HS-27A (cell line): ENCODE data around the gene MIS18A.
"Not testable (repeated sequence)": the region's sequence is repeated elsewhere in the genome, so short reads cannot be mapped to it uniquely, and the experiment has no call there.

Source experiments
- DNase-seq: peaks from one replicate; pipeline ENCODE4 v3.0.0-alpha.2; 2012; ENCODE audit warnings: low read depth, missing footprints

MIS18A gene, protein sequence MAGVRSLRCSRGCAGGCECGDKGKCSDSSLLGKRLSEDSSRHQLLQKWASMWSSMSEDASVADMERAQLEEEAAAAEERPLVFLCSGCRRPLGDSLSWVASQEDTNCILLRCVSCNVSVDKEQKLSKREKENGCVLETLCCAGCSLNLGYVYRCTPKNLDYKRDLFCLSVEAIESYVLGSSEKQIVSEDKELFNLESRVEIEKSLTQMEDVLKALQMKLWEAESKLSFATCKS

DNA sequence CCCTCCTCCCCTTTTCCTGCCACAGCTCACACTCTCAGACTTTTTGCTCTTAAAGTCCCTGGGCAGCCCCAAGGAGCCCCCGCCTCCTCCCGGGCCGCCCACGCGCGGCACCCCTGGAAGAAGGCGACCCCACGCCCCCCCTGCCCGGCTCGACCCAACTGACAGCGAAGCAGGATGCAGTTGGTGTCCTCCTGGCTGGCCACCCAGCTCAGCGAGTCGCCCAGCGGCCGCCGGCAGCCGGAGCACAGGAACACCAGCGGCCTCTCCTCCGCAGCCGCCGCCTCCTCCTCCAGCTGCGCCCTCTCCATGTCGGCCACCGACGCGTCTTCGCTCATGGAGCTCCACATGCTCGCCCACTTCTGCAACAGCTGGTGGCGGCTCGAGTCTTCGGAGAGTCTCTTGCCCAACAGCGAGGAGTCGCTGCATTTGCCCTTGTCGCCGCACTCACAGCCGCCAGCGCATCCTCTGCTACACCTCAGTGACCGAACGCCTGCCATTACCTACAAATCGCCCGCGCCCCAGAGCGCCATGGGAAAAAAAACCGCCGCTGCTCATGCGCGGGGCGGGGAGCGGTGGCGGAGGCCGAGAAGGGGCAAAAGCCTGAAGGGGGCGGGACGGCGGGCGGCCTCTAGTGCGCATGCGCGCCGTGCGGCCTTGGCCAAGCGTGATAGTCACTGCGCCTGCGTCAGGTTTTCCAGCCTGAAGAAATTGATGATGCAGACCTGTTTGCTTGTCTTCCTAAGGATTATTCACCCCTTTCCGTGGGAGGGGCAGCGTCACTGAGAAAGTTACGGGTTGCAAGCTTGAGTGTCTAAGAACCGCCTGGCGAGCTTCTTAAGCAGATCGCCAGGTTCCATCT is at the start of gene MIS18A:
MIS18A (minus strand) TSS at position 532 of the 859 bp plus-strand sequence; CDS start at position 497, 35 bp downstream.
- DNase-seq, result peak; percentile 83

DNA sequence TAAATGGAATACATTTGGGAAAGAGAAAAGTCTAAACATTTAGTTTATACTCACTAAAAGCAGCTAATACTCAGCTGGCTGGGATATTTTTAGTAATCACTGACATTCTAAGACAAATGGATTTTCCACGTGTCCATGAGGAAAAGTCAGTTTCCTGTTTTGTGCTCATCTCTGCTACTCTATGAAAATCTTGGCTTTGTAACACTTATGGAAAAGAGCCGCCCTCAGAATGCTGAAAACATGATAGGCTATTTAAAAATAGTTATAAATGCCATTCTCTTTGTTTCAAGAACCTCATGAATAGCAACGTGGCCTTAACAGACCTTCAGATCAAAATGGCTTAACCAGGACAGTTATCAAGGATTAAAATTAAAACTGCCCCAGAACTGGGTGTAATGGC is 49.7 kb upstream of the MIS18A start:
- DNase-seq, result no peak

DNA sequence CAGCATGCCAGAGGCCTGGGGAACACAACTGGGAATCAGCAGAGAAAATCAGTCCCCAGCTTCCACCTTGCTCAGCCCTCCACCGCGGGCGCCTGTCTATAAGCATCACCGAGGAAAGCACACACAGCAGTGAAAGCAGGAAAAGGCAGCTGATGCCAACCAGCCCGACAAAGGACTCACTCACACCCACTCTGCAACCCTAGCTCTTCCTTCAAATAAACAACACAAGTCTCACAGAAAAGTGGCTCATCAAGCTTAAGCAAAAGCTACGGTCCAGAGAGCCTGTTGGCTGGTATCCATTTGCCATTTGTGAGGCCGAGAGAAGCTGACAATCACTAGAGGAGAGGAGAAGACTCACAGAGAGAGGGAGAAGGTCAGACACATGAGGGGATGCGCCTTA is 46.9 kb upstream of the MIS18A start:
- no peak for DNase-seq

DNA sequence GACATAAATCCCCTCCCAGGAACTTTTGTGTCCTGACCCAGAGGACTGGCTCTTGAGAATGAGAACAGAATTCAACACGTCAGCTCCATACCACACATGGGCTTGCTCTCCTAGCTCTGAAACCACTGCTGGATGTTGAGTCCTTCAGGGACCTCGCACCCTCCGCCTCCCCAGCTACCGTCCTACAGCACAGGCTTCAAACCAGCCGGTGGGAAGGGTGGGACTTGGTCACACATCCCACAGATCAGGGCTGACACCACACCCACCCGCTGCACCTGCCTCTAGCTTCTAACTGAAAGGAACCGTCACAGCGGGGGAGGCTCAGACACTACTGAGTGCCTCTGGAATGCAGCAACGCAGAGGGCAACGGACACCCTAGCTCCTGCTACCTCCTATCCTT is 43.8 kb upstream of the MIS18A start:
- no peak for DNase-seq

DNA sequence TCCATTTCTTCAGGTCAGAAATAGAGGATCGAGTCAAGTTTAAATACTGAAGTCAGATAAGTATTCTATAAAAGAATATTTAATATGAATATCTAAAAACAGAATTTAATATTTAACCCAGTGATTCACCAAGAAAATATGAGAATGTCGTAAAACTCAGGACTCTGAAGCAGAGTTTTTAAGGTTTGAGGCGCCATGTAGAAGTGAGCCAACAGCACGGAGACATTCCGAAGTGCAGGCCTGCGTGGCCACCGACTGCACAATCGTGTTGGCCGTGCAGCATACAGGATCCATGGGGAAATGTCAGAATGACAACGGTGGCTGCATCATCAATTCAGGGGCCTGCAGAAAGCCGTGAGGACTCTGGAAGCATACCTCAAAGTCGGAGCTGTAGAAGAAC is 43.3 kb upstream of the MIS18A start:
- DNase-seq, result no peak

DNA sequence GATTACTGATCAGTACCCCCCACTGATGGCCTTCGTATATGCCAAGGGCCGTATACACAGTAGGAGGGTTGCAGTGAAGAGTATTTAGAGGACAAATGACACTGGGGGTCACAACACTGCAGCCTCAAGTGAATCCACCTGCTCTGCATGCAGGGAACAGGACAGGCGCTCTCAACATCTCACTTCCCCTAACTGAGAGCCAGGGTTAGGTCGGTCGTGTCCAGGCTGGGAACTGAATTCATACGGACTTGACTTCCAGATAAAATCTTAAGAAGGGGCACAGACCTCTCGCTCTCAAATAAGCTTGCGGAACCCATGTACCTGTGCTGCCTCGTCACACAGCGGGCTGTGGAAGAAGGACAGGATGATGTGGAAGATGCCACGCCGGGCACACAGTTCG is 42.6 kb upstream of the MIS18A start:
- DNase-seq, result no peak

DNA sequence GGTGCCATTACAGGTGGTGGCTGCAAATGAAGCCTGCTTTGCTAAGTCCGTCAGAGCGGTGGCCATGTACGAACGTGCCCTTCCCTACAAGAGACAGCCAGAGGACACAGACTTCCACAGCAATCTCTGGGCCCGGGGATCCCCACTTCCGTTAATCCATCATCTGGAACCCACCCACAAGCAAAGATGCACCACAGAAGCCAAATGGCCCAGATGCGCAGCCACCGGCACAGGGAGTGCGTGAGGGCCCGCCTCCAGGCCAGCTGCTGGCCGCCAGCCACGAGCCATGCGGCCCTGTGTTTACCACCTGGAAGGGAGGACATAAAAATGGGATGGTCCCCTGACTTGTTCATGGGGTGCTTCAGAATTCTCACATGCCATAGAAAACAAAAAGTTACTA is 41.9 kb upstream of the MIS18A start:
- no peak for DNase-seq

DNA sequence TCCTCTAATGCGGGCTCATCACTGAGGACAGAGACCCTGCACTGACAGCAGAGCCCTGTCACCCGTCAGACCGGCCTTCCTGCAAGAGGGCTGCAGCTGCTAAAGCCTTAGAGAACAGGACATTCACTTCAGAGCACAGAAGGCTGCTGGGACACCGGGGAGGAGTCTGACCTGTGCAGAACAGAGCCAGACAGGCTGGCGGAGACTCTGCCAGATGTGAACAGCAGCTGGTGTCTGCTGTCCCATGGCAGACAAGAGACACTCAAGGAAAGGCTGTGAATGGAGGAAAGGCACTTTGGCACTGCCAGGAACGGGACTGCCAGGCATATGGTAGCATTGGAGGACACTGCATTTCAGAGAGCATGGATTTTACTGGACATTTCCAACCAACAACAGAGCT is 41.2 kb upstream of the MIS18A start:
- no peak for DNase-seq

DNA sequence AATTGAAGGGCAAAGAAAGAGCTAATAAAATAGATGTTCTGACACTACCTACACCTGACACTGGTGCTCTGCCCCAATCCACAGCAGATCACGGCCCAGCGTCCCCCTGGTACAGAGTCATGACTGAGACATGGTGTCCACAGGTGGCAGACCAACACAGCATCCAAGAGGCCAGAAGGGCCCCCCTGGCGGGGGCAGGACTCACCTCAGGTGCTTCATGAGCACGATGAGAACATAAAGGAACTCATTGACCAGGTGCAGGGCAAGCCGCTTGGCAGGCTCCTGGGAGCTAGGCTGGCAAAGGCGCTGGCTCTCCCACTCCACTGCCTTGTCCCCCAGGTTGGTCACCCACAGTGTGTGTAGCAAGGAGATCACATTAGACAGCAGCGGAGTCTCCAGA is 40.2 kb upstream of the MIS18A start:
- no peak for DNase-seq

DNA sequence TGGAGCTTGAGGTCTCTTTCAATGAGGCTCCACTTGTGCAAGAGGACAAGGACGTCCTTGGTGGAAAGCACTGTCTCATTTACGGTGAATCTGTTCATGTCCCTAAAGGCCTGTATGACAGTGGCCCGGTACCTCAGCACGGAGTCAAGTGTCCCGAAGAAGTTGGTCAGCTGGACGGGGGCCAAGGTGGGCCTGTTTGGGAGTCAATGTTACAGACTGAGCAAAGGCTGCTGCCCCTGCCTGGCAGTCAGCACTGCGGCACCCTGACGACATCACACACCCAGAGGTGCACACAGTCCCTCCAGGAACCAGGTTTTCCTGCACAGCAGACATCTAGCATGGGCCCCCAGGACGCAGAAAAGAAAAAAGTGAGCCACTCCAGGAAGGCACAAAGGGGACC is 38.9 kb upstream of the MIS18A start:
- no peak for DNase-seq

DNA sequence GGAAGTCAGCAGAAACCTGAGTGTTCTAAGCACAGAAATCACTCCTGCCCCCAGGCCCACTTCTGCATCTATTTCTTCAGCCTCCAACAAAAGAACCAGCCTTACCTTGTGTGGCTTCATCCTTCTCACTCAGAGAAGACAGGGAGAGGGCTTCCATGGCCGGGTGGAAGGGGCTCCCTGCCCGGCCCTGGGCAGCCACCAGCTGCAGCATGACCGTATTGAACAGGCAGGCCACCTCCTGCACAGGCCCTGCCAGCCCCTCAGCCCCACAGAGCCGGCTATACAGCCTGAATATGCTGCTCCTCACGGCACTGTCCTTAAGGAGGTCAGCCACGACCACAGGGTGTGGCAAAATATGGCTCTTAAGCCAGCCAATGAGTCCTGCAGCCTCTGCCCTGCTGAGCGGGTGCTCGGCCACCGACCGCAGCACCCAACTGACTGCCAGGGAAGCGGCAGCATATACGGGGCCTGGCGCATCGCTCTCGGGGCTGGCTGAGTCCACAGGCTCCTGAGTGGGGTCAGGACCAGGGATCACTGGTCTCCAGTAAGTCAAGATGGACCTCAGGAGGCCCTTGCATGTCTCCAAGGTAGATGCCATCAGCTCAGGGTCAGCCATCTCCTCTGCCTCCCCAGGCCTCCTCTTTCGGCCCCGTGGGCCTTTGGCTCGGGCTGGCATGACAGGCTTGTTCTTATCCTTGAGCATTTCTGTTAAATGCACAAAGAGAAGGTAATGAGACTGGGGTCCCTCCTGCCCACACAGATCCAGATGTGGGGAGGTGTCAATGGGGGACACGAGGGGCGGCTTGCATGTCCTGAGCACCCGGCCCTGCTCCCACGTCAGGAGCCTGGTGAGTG is 37.7 kb upstream of the MIS18A start:
- DNase-seq, result no peak

DNA sequence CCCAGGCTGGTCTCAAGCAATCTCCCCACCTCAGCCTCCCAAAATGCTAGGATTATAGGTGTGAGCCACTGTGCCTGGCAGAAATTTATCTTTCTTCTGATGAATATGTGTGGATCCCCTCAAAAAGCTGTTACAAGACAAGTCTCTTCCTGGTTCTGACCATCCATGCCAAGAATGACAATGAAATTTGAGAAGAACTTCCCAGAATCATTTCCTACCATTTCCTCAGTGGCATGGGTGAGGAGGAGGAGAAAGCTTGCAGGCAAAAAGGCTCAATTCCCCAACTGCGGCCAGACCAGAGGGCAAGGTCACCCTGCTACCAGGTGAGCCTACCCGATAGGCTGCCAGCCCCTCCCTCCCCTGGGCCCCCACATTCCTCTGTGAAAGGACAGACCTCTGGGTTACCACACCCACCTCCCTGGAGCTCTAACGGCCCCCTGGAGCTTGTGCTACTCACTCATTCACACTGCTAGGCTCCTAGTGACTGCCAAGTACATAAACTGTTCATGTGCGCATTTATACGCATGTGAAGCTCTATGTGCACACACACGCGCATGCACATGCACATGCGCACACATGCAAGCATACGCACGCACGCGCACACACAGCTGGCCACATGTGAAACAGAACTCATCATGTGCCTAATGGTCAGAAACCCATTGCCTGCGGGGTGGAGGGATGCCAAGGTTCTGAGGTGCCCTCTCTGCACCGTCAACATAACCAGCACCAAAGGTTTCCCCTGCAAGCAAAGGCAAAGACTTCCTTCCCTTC is 36.8 kb upstream of the MIS18A start:
- DNase-seq, result no peak

DNA sequence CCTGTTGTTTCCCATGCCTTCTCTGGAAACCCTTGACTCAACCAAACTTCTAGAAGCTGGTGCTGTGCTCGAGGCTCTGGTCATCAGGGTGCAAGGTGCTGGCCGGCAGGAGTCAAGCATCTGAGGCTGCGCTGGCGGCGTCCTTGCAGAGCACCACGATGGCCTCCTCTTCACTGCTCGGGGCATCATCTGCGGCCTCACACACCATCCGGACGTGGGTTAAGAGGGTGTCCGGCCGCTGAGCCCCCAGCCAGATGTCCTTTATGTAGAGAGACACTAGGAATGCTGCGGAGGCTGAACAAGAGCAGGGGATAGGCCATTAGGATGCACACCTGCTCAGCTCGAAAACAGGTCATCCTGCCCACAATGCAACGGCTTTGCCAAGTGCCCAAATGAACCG is 36.0 kb upstream of the MIS18A start:
- no peak for DNase-seq

DNA sequence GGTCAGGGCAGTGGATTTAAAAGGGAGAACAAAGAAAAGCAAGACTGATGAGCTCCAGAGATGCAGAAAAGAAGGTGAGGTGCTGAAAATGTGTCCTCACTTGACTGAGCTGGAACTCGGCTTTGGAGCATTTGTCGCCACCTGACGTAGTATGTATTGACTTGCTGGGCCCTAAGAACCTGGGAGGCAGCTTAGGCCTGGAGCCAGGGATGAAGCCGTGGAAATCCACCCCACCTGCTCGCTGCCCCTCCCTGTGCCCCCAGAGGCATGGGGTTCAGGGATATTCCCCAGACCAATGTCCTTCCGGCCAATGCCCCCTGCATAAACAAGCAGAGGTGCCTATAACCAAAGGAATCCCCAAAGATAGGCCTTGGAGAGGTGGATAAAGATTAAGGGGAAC is 34.1 kb upstream of the MIS18A start:
- no peak for DNase-seq

DNA sequence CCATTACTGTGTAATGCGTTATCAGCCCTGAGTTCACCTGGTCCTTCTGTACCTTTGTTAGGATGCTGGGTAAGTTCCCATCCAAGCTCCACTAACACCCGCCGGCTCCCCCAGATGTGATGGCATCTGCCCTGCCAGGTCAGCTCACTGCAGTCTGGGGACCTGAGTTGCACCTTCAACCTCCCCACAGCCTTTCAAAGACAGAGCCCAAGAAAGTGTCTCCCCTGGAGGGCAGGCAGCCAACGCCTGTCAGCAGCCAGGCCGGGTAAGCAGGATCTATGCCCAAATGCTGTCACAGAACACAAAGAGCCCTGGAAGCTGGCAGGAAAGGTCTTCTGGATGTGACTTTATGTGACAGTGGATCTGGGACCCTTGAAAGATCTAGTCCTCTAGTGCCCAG is 33.5 kb upstream of the MIS18A start:
- no peak for DNase-seq

DNA sequence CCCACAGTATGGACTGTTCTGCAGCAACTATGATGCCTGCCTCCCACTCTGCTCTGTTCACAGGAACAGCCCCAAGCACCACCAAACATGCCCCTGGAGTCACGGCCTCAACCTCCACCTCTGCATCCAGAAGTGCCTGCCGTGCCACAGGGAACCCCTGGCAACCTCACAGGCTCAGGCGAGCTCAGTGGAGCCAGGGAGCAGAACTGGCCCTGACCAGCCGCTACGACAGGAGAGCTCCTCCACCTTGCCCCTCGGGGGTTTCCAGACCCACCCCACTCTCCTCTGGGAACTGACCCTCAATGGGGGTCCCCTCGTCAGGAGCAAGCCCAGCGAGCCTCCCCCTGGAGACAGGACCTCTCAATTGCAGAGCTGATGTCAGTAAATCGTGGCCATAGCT is 32.8 kb upstream of the MIS18A start:
- DNase-seq, result no peak

DNA sequence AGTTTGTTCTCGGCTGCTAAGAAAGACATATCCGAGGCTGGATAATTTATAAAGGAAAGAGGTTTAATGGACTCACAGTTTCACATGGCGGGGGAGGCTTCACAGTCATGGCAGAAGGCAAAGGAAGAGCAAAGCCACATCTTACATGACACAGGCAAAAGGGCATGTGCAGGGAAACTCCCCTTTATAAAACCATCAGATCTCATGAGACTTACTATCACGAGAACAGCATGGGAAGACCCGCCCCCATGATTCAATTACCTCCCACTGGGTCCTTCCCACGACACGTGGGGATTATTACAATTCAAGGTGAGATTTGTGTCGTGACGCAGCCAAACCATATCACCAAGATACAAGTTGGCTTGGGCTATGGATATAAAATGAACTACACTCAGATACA is 32.1 kb upstream of the MIS18A start:
- DNase-seq, result not testable (repeated sequence)

DNA sequence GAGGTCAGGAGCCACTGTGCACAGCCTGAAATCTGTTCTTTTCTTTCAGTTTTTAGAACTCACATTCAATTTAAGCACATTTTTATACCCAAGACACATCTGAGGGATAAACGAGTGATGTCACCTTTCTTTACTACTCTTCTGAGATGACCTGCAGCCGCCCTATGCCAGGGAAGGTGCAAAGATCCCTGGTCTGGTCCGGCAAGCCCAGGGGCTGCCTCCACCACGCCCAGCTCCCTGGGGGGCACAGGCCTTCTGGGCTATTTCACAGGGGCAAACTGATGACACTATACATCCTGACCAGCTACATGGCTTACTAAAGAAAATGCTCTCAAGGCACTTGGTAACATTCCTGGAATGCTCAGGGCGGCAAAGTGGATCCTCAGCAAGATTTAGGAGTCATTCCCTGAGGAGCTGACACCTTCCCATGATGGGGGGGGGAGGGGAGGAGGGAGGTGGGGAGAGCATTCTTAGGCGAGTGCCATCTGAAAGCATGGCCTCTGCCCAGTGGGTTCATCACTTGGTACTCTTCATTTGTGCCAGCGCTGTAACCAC is 31.1 kb upstream of the MIS18A start:
- DNase-seq, result no peak

DNA sequence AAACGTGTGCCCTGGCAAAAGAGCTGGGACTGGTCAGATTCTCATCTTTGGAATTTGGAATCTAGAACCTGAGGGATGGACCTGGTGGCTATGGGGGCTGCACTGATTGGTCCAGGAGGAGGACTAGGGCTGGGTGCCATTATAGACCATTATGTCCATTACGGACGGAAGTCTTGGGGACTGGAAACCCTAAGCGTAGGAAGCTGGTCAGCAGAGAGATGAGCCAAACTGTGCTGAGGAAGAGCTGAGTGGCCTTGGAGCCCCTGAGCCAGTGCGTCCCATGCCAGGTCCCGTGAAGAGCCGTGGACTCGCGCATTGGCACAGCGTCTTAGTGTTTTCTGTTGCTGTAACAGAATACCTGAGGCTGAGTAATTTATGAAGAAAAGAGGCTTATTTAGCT is 29.8 kb upstream of the MIS18A start:
- no peak for DNase-seq

DNA sequence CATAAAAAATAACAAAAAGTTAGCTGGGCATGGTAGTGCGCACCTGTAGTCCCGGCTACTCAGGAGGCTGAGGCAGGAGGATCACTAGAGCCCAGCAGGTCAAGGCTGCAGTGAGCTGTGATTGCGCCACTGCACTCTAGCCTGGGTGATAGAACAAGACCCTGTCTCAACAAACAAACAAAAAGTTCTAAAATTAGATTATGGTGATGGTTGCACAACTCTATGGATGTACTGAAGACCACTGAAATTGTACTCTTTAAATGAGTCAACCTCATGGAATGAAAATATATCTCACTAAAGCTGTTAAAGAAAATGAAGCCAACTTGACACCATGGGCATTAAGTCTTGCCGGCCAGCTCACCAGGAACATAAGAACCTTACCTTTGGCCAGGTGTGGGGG is 28.9 kb upstream of the MIS18A start:
- DNase-seq, result no peak

DNA sequence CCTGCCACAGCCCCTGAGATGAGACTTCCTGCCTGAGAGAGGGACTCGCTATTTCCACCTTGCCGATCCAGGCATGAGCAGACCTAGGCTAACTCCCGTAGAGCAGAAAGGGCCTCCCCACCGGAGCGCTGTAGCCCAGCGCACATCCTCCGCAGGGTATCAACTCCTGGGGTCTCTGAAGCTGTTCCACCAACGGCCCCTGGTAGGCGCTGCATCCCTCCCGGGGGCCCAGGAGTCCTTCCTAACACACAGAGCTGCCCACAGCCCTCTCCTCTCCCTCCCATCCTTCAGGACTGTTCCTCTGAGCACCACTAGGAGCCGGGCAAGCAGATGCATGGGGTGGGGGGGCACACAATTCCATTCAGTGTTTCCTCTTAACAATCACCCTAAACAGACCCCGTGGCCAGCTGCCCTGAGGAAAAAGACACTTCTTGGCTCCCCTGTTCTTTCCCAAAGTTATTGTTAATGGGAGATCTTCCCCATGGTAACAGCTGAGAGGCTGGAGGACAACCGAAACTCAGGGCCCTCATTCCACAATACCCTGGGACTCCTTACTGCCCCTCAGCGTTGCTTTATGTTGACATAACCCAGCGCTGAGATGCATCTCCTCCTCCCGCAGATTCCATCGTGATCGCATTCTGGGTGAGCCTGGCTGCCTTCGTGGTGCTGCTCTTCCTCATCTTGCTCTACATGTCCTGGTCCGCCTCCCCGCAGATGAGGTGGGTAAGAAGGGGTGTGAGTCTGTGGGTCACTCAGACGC is 27.4 kb upstream of the MIS18A start:
- no peak for DNase-seq
